CD4-positive, alpha-beta T cell treated with Interleukin-21 for 1 hour (primary cell): Measurements from ENCODE around the gene PREP.

Experiments used
- DNase-seq: peaks from one replicate; pipeline ENCODE4 v3.0.0-alpha.2; 2020

PREP gene

GRCh38 chr6:105302617-105303128, 100.2 kb downstream of the PREP start:
- DNase-seq: no peak

- DNase-seq: no peak
Observed at GRCh38 chr6:105301756-105302616, 100.9 kb downstream of the PREP start.

GRCh38 chr6:105301072-105301503, 101.8 kb downstream of the PREP start:
- no peak for DNase-seq

- DNase-seq: no peak
Observed at GRCh38 chr6:105300090-105300489, 102.8 kb downstream of the PREP start.

GRCh38 chr6:105294129-105294528, 108.8 kb downstream of the PREP start:
- DNase-seq: no peak

- no peak for DNase-seq
Observed at GRCh38 chr6:105292689-105293339, 110.1 kb downstream of the PREP start.

GRCh38 chr6:105291525-105291924, 111.4 kb downstream of the PREP start:
- DNase-seq: no peak

- DNase-seq: no peak
Observed at GRCh38 chr6:105282631-105283585, 120.0 kb downstream of the PREP start.

GRCh38 chr6:105280033-105280432, 122.8 kb downstream of the PREP start:
- DNase-seq: no peak

GRCh38 chr6:105279463-105279862, 123.4 kb downstream of the PREP start:
- DNase-seq: no peak

GRCh38 chr6:105278813-105279212, 124.1 kb downstream of the PREP start:
- DNase-seq: no peak

GRCh38 chr6:105278035-105278434, 124.8 kb downstream of the PREP start:
- DNase-seq: no peak

GRCh38 chr6:105276374-105276773, 126.5 kb downstream of the PREP start:
- DNase-seq: no peak

- DNase-seq: no peak
Observed at GRCh38 chr6:105275542-105275941, 127.3 kb downstream of the PREP start.

GRCh38 chr6:105274678-105275077, 128.2 kb downstream of the PREP start:
- DNase-seq: no peak

GRCh38 chr6:105273589-105273988, 129.3 kb downstream of the PREP start:
- no peak for DNase-seq

GRCh38 chr6:105272786-105273185, 130.1 kb downstream of the PREP start:
- DNase-seq: no peak

GRCh38 chr6:105270511-105270910, 132.4 kb downstream of the PREP start:
- DNase-seq: no peak

GRCh38 chr6:105269390-105269789, 133.5 kb downstream of the PREP start:
- DNase-seq: no peak

- no peak for DNase-seq
Observed at GRCh38 chr6:105263685-105264610, 138.9 kb downstream of the PREP start.
